ENCODE data around the gene ZNF594. TPM values are rescaled to one million over a fixed set of nuclear protein-coding genes. Genes with fewer than 3 reads are reported as not detected.

ZNF594 gene
- total RNA-seq, 1 donor from 2014 or later = 26.9 TPM

Other genes starting within 250 kb of the ZNF594 start
- 69.3 TPM for gene PFN1, start 243.3 kb downstream of the ZNF594 start, total RNA-seq
- 0.82 TPM for gene ENO3, start 240.7 kb downstream of the ZNF594 start, total RNA-seq
- gene SPAG7, start 224.1 kb downstream of the ZNF594 start, total RNA-seq = 27.7 TPM
- 3.3 TPM for gene CAMTA2, start 204.2 kb downstream of the ZNF594 start, total RNA-seq
- not detected for gene INCA1, start 194.3 kb downstream of the ZNF594 start, total RNA-seq
- 10.2 TPM for gene KIF1C, start 193.9 kb downstream of the ZNF594 start, total RNA-seq
- gene SLC52A1, start 156.4 kb downstream of the ZNF594 start, total RNA-seq = not detected
- gene ZFP3, start 113.4 kb downstream of the ZNF594 start, total RNA-seq = 9.4 TPM
- gene ZNF232, start 80.0 kb downstream of the ZNF594 start, total RNA-seq = 17.1 TPM
- gene USP6, start 75.8 kb downstream of the ZNF594 start, total RNA-seq = under 0.01 TPM
- gene SCIMP, start 43.0 kb upstream of the ZNF594 start, total RNA-seq = under 0.01 TPM
- gene RABEP1, start 90.4 kb upstream of the ZNF594 start, total RNA-seq = 90.9 TPM
- gene NUP88, start 227.8 kb upstream of the ZNF594 start, total RNA-seq = 90.9 TPM
- 74.6 TPM for gene RPAIN, start 228.3 kb upstream of the ZNF594 start, total RNA-seq
- 172 TPM for gene C1QBP, start 247.3 kb upstream of the ZNF594 start, total RNA-seq

Data from frontal cortex (tissue), 1 donor.